ENCODE data around the gene KIRREL3.

KIRREL3 gene

GRCh38 chr11:126861796-126862459 lies 138.6 kb downstream of the KIRREL3 start:
- TF ChIP-seq POLR2AphosphoS5 (IDR thresholded peaks at IDR 0.05; ENCODE audit: low read depth) (no peak), SPI1 (IDR thresholded peaks at IDR 0.05; ENCODE audit: borderline replicate concordance, low read depth) (no peak), CTCF (IDR thresholded peaks at IDR 0.05; ENCODE audit: insufficient read depth, low read length) (no peak), REST (IDR thresholded peaks at IDR 0.05; ENCODE audit: insufficient replicate concordance, low read depth) (no peak), GABPA (IDR thresholded peaks at IDR 0.05; ENCODE audit: low read depth) (no peak)
- Histone ChIP-seq H3K27me3 (ENCODE audit: insufficient read depth, poor library complexity, severe bottlenecking) (no peaks in the 10 kb centered on the region), H3K4me3 (replicated peaks; ENCODE audit: insufficient read depth, low read length) (no peak overlapping the region), H3K27ac (replicated peaks) (no peak overlapping the region)
- DNase-seq (ENCODE audit: low read depth in 1 of 2, low spot score in 1 of 2), result no peak

- no peak for TF ChIP-seq CTCF (IDR thresholded peaks at IDR 0.05; ENCODE audit: insufficient read depth, low read length)
- TF ChIP-seq GABPA (IDR thresholded peaks at IDR 0.05; ENCODE audit: low read depth), result no peak
- TF ChIP-seq SPI1 (IDR thresholded peaks at IDR 0.05; ENCODE audit: borderline replicate concordance, low read depth), result no peak
- no peak for TF ChIP-seq POLR2AphosphoS5 (IDR thresholded peaks at IDR 0.05; ENCODE audit: low read depth)
- no peak for TF ChIP-seq REST (IDR thresholded peaks at IDR 0.05; ENCODE audit: insufficient replicate concordance, low read depth)
- H3K4me3 ChIP-seq (replicated peaks; ENCODE audit: insufficient read depth, low read length), result no peak overlapping the region
- no peaks in the 10 kb centered on the region for H3K27me3 ChIP-seq (ENCODE audit: insufficient read depth, poor library complexity, severe bottlenecking)
- no peak overlapping the region for H3K27ac ChIP-seq (replicated peaks)
- no peak for DNase-seq (ENCODE audit: low read depth in 1 of 2, low spot score in 1 of 2)
Measured at GRCh38 chr11:126857860-126858808, 142.4 kb downstream of the KIRREL3 start.

GRCh38 chr11:126855536-126855935 lies 145.0 kb downstream of the KIRREL3 start:
- no peak for DNase-seq (ENCODE audit: low read depth in 1 of 2, low spot score in 1 of 2)
- no peak overlapping the region for H3K4me3 ChIP-seq (replicated peaks; ENCODE audit: insufficient read depth, low read length)
- no peak for TF ChIP-seq POLR2AphosphoS5 (IDR thresholded peaks at IDR 0.05; ENCODE audit: low read depth)
- no peak for TF ChIP-seq CTCF (IDR thresholded peaks at IDR 0.05; ENCODE audit: insufficient read depth, low read length)
- no peak for TF ChIP-seq SPI1 (IDR thresholded peaks at IDR 0.05; ENCODE audit: borderline replicate concordance, low read depth)
- TF ChIP-seq GABPA (IDR thresholded peaks at IDR 0.05; ENCODE audit: low read depth), result no peak
- no peak for TF ChIP-seq REST (IDR thresholded peaks at IDR 0.05; ENCODE audit: insufficient replicate concordance, low read depth)
- H3K27ac ChIP-seq (replicated peaks), result no peak overlapping the region
- no peaks in the 10 kb centered on the region for H3K27me3 ChIP-seq (ENCODE audit: insufficient read depth, poor library complexity, severe bottlenecking)

All from HL-60 (cell line).